Activated gamma-delta T cell treated with anti-CD3 and anti-CD28 coated beads, Interleukin-2, amount 50 U/mL, for 16 hours (primary cell): Measurements from ENCODE around the gene PHACTR1.
"Not testable (repeated sequence)": the region's sequence is repeated elsewhere in the genome, so short reads cannot be mapped to it uniquely, and the experiment has no call there.

Experiments
- DNase-seq: peaks from one replicate; pipeline ENCODE4 v3.0.0-alpha.2; 2020; ENCODE audit warnings: low read depth

The PHACTR1 gene

GRCh38 chr6:13314806-13315205, 598.2 kb downstream of the PHACTR1 start:
- DNase-seq: no peak

- no peak for DNase-seq
Observed at GRCh38 chr6:13315896-13316295, 599.3 kb downstream of the PHACTR1 start.

GRCh38 chr6:13318821-13319220, 602.3 kb downstream of the PHACTR1 start:
- no peak for DNase-seq

GRCh38 chr6:13319891-13320564, 603.5 kb downstream of the PHACTR1 start:
- no peak for DNase-seq

- not testable (repeated sequence) for DNase-seq
Observed at GRCh38 chr6:13326031-13326586, 609.5 kb downstream of the PHACTR1 start.

GRCh38 chr6:13327691-13328075, 611.1 kb downstream of the PHACTR1 start:
- DNase-seq: no peak

GRCh38 chr6:13328076-13328874, 611.7 kb downstream of the PHACTR1 start, which contains the start of gene TBC1D7:
Gene TBC1D7, minus strand, starts transcription at chr6:13328537. Its CDS starts 1,639 bp downstream, at chr6:13326898.
- peak; percentile 88 for DNase-seq

GRCh38 chr6:13328875-13329183, 612.3 kb downstream of the PHACTR1 start:
- DNase-seq: no peak

GRCh38 chr6:13331516-13332348, 615.2 kb downstream of the PHACTR1 start:
- no peak for DNase-seq

GRCh38 chr6:13332349-13332706, 615.8 kb downstream of the PHACTR1 start:
- no peak for DNase-seq

- DNase-seq: no peak
Observed at GRCh38 chr6:13334953-13335352, 618.4 kb downstream of the PHACTR1 start.

- DNase-seq: peak; percentile 52
Observed at GRCh38 chr6:13336553-13336952, 620.0 kb downstream of the PHACTR1 start.

GRCh38 chr6:13338038-13338437, 621.5 kb downstream of the PHACTR1 start:
- no peak for DNase-seq
